H1 (cell line): ENCODE results near the gene ADRB1.

Experiments
- CTCF ChIP-seq, 3 experiments: IDR thresholded peaks; 1 replicate in 2 of 3; 2 replicates in 1 of 3; pipeline versions ENCODE4 v1.5.1 to v1.6.1; 2011; ENCODE audit warnings: low read length in 3 of 3, mild to moderate bottlenecking in 3 of 3, inconsistent platforms in 2 of 3, low read depth in 1 of 3, moderate library complexity in 1 of 3; ENCODE audit not compliant: insufficient read depth in 1 of 3; ENCODE audit errors: control extremely low read depth in 1 of 3
- EP300 ChIP-seq, 2 experiments: IDR thresholded peaks; 1 replicate in 1 of 2; 2 replicates in 1 of 2; pipeline ENCODE4 v1.6.1; 2011 to 2012; ENCODE audit warnings: low read depth in 2 of 2, low read length in 2 of 2, mild to moderate bottlenecking in 2 of 2, borderline replicate concordance in 1 of 2, inconsistent platforms in 1 of 2, moderate library complexity in 1 of 2
- EZH2 ChIP-seq: fragments of 200-600 bp; sonication (generic); IDR thresholded peaks from 2 replicates; pipeline ENCODE4 v1.7.1; 2012; ENCODE audit warnings: low read depth, mild to moderate bottlenecking, moderate library complexity, low read length, inconsistent platforms; ENCODE audit not compliant: severe bottlenecking
- MAFK ChIP-seq: IDR thresholded peaks from 2 replicates; pipeline ENCODE4 v1.6.1; 2012; ENCODE audit warnings: low read depth, mild to moderate bottlenecking, improper control_type of control experiment, low read length
- POLR2A ChIP-seq, 2 experiments: IDR thresholded peaks; 1 replicate in 1 of 2; 2 replicates in 1 of 2; pipeline ENCODE4 v1.6.1; 2011; ENCODE audit warnings: low read depth in 2 of 2, low read length in 2 of 2, mild to moderate bottlenecking in 2 of 2; ENCODE audit errors: control extremely low read depth in 1 of 2
- RAD21 ChIP-seq, 2 experiments: IDR thresholded peaks in 1 of 2; conservative IDR thresholded peaks in 1 of 2; 2 replicates each; pipeline ENCODE4 v1.6.1; 2011; ENCODE audit warnings: low read depth in 2 of 2, low read length in 2 of 2, improper control_type of control experiment in 1 of 2, inconsistent platforms in 1 of 2, mild to moderate bottlenecking in 1 of 2, moderate library complexity in 1 of 2
- ZNF274 ChIP-seq: IDR thresholded peaks from 2 replicates; pipeline ENCODE4 v1.7.0; 2012; ENCODE audit warnings: low read length, borderline replicate concordance; ENCODE audit errors: extremely low read depth

- TF ChIP-seq MAFK (no peak), ZNF274 (no peak), EP300 (IDR thresholded peaks at IDR 0.05; ENCODE audit: borderline replicate concordance in 1 of 2, low read depth in 2 of 2, low read length in 2 of 2) (no peak), CTCF (IDR thresholded peaks at IDR 0.05; ENCODE audit: control extremely low read depth in 1 of 3, insufficient read depth in 1 of 3, low read depth in 1 of 3, low read length in 3 of 3) (no peak), POLR2A (IDR thresholded peaks at IDR 0.05; ENCODE audit: control extremely low read depth in 1 of 2, low read depth in 2 of 2, low read length in 2 of 2) (no peak), RAD21 (IDR thresholded peaks at IDR 0.05 in 1 of 2, conservative IDR thresholded peaks at IDR 0.05 in 1 of 2; ENCODE audit: low read depth in 2 of 2, low read length in 2 of 2) (no peak), EZH2 (no peak)
Observed at GRCh38 chr10:114070710-114071109, 27.0 kb downstream of the ADRB1 start.
